Measurements from ENCODE around the gene NEDD8.

Gene NEDD8

DNA sequence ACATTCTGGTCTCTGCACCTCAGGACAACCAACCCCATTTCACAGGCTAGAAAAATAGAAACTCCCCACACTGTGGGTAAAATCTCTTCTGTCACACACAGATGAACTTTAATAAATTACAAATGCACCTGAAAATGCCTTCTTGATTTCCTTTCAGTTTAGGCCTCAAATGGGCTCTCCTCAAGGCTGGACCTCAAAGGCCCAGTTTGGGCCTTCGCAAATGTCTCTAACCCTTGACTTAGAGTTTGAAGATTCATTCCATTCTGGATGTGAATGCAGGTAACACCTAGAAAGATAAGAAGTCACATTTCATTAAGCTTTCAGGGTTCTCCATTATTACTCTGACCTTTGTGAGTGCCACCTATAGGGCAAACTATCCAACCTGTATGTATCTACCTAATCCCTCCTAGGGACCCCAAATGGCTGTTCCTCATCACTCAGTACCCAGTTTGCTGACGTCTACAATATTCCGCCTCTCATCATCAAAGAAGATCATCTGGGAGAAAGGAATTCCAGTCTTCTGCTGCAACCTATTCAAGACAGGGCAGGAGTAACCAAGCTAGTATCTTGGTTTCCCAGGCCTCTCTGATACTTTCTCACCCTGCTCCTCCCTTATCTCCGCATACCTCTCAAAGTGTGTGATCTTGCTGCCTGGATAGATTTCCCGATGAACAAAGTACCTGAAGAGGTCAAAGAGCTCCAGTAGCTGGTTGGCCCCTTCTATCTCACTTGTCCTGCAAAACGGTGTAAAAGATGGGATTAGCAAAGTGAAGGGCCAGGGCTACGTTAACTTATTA lies 18.1 kb downstream of the NEDD8 start:
- TF ChIP-seq SIN3A (IDR thresholded peaks at IDR 0.05; ENCODE audit: borderline replicate concordance, insufficient read depth, low read length) (no peak), TAF1 (IDR thresholded peaks at IDR 0.05; ENCODE audit: borderline replicate concordance, insufficient read depth, low read length) (no peak), FOXP2 (optimal IDR thresholded peaks at IDR 0.05; ENCODE audit: borderline replicate concordance, extremely low read depth, extremely low read length, insufficient read depth) (no peak), POLR2AphosphoS5 (IDR thresholded peaks at IDR 0.05; ENCODE audit: low read depth, low read length) (no peak)
- TF ChIP-seq, protein P1, sequence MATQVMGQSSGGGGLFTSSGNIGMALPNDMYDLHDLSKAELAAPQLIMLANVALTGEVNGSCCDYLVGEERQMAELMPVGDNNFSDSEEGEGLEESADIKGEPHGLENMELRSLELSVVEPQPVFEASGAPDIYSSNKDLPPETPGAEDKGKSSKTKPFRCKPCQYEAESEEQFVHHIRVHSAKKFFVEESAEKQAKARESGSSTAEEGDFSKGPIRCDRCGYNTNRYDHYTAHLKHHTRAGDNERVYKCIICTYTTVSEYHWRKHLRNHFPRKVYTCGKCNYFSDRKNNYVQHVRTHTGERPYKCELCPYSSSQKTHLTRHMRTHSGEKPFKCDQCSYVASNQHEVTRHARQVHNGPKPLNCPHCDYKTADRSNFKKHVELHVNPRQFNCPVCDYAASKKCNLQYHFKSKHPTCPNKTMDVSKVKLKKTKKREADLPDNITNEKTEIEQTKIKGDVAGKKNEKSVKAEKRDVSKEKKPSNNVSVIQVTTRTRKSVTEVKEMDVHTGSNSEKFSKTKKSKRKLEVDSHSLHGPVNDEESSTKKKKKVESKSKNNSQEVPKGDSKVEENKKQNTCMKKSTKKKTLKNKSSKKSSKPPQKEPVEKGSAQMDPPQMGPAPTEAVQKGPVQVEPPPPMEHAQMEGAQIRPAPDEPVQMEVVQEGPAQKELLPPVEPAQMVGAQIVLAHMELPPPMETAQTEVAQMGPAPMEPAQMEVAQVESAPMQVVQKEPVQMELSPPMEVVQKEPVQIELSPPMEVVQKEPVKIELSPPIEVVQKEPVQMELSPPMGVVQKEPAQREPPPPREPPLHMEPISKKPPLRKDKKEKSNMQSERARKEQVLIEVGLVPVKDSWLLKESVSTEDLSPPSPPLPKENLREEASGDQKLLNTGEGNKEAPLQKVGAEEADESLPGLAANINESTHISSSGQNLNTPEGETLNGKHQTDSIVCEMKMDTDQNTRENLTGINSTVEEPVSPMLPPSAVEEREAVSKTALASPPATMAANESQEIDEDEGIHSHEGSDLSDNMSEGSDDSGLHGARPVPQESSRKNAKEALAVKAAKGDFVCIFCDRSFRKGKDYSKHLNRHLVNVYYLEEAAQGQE (IDR thresholded peaks at IDR 0.05; ENCODE audit: insufficient read depth in 1 of 2, low read depth in 2 of 2, low read length in 2 of 2), result no peak

DNA sequence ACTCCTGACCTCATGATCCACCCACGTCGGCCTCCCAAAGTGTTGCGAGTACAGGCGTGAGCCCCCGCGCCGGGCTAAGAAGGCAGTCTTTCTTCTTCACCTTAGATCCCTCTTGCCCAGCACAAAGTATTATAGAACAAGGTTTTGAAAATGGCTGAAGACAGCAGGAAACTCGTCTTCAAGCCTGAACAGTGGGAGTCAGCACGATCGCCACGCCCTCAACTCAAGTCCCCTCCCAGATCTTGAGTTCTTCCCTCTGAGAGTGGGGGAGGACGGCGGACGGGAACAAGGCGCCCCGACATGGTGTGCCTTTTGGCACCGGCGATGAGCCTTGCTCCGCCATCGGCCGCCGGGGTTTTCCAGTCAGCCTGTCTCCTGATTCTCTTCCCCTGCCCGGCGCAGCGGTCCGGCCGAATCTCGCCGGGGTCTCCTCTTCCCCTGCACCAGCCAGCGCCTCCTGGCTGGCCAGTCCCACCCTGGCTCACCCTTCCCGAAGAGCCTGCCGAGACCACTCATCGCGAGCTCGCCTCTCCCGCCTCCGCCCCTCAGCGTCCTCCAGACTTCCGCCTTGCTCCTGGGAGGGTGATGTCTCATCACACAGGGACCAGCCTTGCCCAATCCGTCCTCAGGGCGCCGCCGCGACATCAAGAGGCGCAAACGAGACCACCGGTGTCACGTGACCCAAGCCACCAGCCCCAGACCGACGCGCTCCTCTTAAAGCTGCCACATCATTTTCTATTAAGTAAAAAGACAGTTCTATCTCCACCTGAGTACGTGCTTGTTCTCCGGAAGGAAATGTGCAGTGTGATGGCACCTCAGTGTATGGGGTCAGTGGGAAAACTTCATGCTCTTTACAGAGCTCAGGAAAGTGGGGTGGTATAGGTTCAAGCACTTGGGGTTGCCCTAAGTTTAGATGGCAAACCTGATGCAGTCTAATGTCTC lies 19.0 kb downstream of the NEDD8 start, which contains the start of gene CHMP4A:
Gene CHMP4A (minus strand): TSS at position 565 of the 942 bp plus-strand sequence. CDS start 49 bp downstream, at position 516.
- TF ChIP-seq POLR2AphosphoS5 (IDR thresholded peaks at IDR 0.05; ENCODE audit: low read depth, low read length) (peak; percentile 67; the same call in 1 of the 2 replicates), SIN3A (IDR thresholded peaks at IDR 0.05; ENCODE audit: borderline replicate concordance, insufficient read depth, low read length) (no peak), FOXP2 (optimal IDR thresholded peaks at IDR 0.05; ENCODE audit: borderline replicate concordance, extremely low read depth, extremely low read length, insufficient read depth) (peak; percentile 63)
- TF ChIP-seq, protein P1 (IDR thresholded peaks at IDR 0.05; ENCODE audit: insufficient read depth in 1 of 2, low read depth in 2 of 2, low read length in 2 of 2), result no peak

GRCh38 chr14:24211311-24211710 lies 20.9 kb downstream of the NEDD8 start:
- TF ChIP-seq POLR2AphosphoS5 (IDR thresholded peaks at IDR 0.05; ENCODE audit: low read depth, low read length) (no peak), SIN3A (IDR thresholded peaks at IDR 0.05; ENCODE audit: borderline replicate concordance, insufficient read depth, low read length) (no peak), TAF1 (IDR thresholded peaks at IDR 0.05; ENCODE audit: borderline replicate concordance, insufficient read depth, low read length) (no peak)
- TF ChIP-seq, protein P1 (IDR thresholded peaks at IDR 0.05; ENCODE audit: insufficient read depth in 1 of 2, low read depth in 2 of 2, low read length in 2 of 2), result no peak

GRCh38 chr14:24207625-24208024 lies 24.5 kb downstream of the NEDD8 start:
- TF ChIP-seq, protein P1 (IDR thresholded peaks at IDR 0.05; ENCODE audit: insufficient read depth in 1 of 2, low read depth in 2 of 2, low read length in 2 of 2), result no peak
- no peak for TF ChIP-seq POLR2AphosphoS5 (IDR thresholded peaks at IDR 0.05; ENCODE audit: low read depth, low read length)
- no peak for TF ChIP-seq TAF1 (IDR thresholded peaks at IDR 0.05; ENCODE audit: borderline replicate concordance, insufficient read depth, low read length)
- no peak for TF ChIP-seq FOXP2 (optimal IDR thresholded peaks at IDR 0.05; ENCODE audit: borderline replicate concordance, extremely low read depth, extremely low read length, insufficient read depth)
- no peak for TF ChIP-seq SIN3A (IDR thresholded peaks at IDR 0.05; ENCODE audit: borderline replicate concordance, insufficient read depth, low read length)

Data from PFSK-1 (cell line).